Measurements from ENCODE around the gene BRSK2. TPM values are rescaled to one million over a fixed set of nuclear protein-coding genes. Genes with fewer than 3 reads are reported as not detected.
"Not testable (repeated sequence)": the region's sequence is repeated elsewhere in the genome, so short reads cannot be mapped to it uniquely, and the experiment has no call there.

The BRSK2 gene
- total RNA-seq, 2 experiments from 2014 or later: 0.18 TPM; not detected in 1

DNA sequence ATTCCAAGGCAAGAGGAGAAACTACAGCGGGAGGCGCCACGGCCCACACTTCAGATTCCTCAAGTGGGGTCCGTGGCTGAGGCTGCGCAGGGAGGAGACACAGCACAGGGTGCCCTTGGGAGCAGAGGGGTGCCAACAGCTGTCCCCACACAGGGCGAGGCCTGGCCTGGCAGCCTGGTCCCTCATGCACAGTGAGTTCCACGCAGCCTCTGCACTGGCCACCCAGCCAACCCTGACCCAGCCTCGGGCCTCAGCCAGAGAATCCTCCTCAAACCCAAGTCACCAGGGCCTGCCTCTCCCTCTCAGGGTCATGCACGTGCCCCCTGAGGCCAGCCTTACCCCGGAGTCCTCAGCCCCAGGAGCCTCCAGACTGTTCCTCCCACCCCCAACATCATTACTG lies 119.3 kb downstream of the BRSK2 start:
- Mint-ChIP-seq H3K27me3 (no peaks in the 10 kb centered on the region), H3K4me1 (peaks cover 8% of the 10 kb centered on the region), H3K36me3 (ENCODE audit: low read depth) (no peaks in the 10 kb centered on the region), H3K9me3 (no peaks in the 10 kb centered on the region), H3K27ac (no peak overlapping the region), H3K4me3 (no peak overlapping the region)
- ChIA-PET CTCF (no interaction called here), POLR2A (no interaction called here)
- DNase-seq: no peak

DNA sequence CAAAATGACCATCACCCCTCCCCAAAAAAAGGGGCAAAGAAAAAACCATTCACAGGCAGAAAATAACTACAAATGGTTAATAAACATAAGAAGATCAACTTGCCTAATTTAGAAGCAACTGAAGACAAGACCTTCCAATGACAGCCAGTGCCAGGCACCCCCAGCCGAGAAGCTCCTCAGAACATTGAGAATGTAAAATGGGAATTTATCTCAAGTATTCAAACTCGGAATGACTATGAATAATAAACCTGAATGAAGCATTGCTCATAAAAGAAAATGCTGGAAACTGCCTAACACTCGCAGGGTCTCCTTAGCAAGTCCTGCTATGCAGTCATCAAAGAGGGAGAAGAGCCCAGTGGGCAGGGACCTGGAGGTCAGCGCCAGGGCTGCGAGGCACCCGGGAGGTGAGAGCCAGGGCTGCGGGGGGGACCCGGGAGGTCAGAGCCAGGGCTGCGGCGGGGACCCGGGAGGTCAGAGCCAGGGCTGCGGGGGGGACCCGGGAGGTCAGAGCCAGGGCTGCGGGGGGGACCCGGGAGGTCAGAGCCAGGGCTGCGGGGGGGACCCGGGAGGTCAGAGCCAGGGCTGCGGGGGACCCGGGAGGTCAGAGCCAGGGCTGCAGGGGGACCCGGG lies 120.0 kb downstream of the BRSK2 start:
- peaks cover 8% of the 10 kb centered on the region for H3K4me1 Mint-ChIP-seq
- DNase-seq: no peak
- CTCF ChIA-PET: no interaction called here
- no peaks in the 10 kb centered on the region for H3K27me3 Mint-ChIP-seq
- POLR2A ChIA-PET: no interaction called here
- H3K27ac Mint-ChIP-seq: no peak overlapping the region
- H3K4me3 Mint-ChIP-seq: no peak overlapping the region
- H3K9me3 Mint-ChIP-seq: no peaks in the 10 kb centered on the region
- H3K36me3 Mint-ChIP-seq (ENCODE audit: low read depth): peaks cover 4% of the 10 kb centered on the region

DNA sequence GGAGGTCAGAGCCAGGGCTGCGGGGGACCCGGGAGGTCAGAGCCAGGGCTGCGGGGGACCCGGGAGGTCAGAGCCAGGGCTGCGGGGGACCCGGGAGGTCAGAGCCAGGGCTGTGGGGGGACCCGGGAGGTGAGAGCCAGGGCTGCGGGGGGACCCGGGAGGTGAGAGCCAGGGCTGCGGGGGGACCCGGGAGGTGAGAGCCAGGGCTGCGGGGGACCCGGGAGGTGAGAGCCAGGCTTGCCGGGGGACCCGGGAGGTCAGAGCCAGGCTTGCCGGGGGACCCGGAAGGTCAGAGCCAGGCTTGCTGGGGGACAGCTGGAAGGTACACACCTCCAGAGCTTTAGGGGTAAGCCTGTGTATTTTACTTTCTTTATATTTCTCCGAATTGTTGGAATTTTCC lies 120.6 kb downstream of the BRSK2 start:
- H3K9me3 Mint-ChIP-seq; H3K27ac Mint-ChIP-seq; POLR2A ChIA-PET; H3K4me3 Mint-ChIP-seq; DNase-seq; CTCF ChIA-PET; H3K4me1 Mint-ChIP-seq; H3K36me3 Mint-ChIP-seq (ENCODE audit: low read depth); H3K27me3 Mint-ChIP-seq: not testable (repeated sequence)

DNA sequence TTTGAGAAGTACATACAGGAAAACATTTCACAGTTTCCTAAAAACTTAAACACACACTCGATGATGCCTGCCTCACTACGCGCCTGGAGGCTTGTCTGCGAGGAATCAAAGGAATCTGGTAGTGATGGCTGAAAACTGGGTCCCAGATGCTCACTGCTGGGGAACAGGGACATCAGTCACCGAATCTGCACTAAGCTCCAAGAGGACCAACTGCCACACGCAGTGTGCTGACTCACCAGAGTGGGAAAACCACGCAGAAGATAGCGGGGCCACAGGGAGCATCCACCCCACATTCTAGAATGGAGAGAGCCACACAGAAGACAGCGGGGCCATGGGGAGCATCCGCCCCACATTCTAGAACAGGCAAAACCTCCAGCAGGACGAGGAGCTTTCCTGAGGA lies 121.2 kb downstream of the BRSK2 start:
- Mint-ChIP-seq H3K27me3 (no peaks in the 10 kb centered on the region), H3K36me3 (ENCODE audit: low read depth) (peaks cover 4% of the 10 kb centered on the region), H3K4me1 (peaks cover 11% of the 10 kb centered on the region), H3K9me3 (no peaks in the 10 kb centered on the region), H3K27ac (no peak overlapping the region), H3K4me3 (no peak overlapping the region)
- DNase-seq: no peak
- ChIA-PET CTCF (no interaction called here), POLR2A (no interaction called here)

GRCh38 chr11:1511937-1512496 lies 122.3 kb downstream of the BRSK2 start:
- Mint-ChIP-seq H3K4me3 (no peak overlapping the region), H3K9me3 (no peaks in the 10 kb centered on the region), H3K36me3 (ENCODE audit: low read depth) (peaks cover 4% of the 10 kb centered on the region), H3K27ac (no peak overlapping the region), H3K27me3 (no peaks in the 10 kb centered on the region), H3K4me1 (peaks cover 16% of the 10 kb centered on the region)
- POLR2A ChIA-PET: no interaction called here
- CTCF ChIA-PET: no interaction called here
- no peak for DNase-seq

Other genes starting within 250 kb of the BRSK2 start
- not detected for gene MUC5AC, start 232.0 kb upstream of the BRSK2 start, total RNA-seq
- gene MUC5B, start 166.9 kb upstream of the BRSK2 start, total RNA-seq: not detected
- 10 to 100 TPM; 33.9 to 36.8 TPM for gene TOLLIP, start 80.3 kb upstream of the BRSK2 start, total RNA-seq
- 10 to 100 TPM; 49.5 to 52.9 TPM for gene MOB2, start 96.8 kb downstream of the BRSK2 start, total RNA-seq
- 1 to 10 TPM; 2.6 to 2.7 TPM for gene DUSP8, start 182.3 kb downstream of the BRSK2 start, total RNA-seq
- not detected for gene KRTAP5-1, start 195.3 kb downstream of the BRSK2 start, total RNA-seq
- not detected for gene KRTAP5-2, start 208.4 kb downstream of the BRSK2 start, total RNA-seq
- not detected for gene KRTAP5-3, start 218.5 kb downstream of the BRSK2 start, total RNA-seq
- not detected for gene KRTAP5-4, start 232.2 kb downstream of the BRSK2 start, total RNA-seq
- gene KRTAP5-5, start 239.8 kb downstream of the BRSK2 start, total RNA-seq: not detected